GM12878 (cell line): ENCODE data around the gene NAAA.
"Not testable (repeated sequence)": the region's sequence is repeated elsewhere in the genome, so short reads cannot be mapped to it uniquely, and the experiment has no call there.

Experiments
- BCL11A ChIP-seq: IDR thresholded peaks from 2 replicates; pipeline ENCODE4 v1.6.1; 2011; ENCODE audit warnings: low read depth, low read length
- BCLAF1 ChIP-seq: fragments of 450-650 bp; IDR thresholded peaks from 2 replicates; pipeline ENCODE4 v1.6.1; 2017; ENCODE audit warnings: antibody characterized with exemption, mild to moderate bottlenecking, moderate library complexity
- CTCF ChIP-seq, 3 experiments: IDR thresholded peaks in 2 of 3; conservative IDR thresholded peaks in 1 of 3; 2 replicates each; pipeline ENCODE4 v1.5.1; 2011; ENCODE audit warnings: low read depth in 3 of 3, low read length in 3 of 3, mild to moderate bottlenecking in 3 of 3, control low read depth in 2 of 3, moderate library complexity in 2 of 3, inconsistent platforms in 1 of 3, mixed read lengths in 1 of 3; ENCODE audit not compliant: control insufficient read depth in 2 of 3, insufficient read depth in 1 of 3; ENCODE audit errors: extremely low read depth in 1 of 3
- EED ChIP-seq: sonication (generic); IDR thresholded peaks from 2 replicates; pipeline ENCODE4 v1.6.1; 2016; ENCODE audit warnings: antibody characterized with exemption, low read depth
- HDAC2 ChIP-seq: fragments of 200-600 bp; sonication (generic); IDR thresholded peaks from 2 replicates; pipeline ENCODE4 v1.6.1; 2017
- MAX ChIP-seq: IDR thresholded peaks from 2 replicates; pipeline ENCODE4 v1.6.1; 2012; ENCODE audit warnings: low read depth, low read length, improper control_type of control experiment
- MXI1 ChIP-seq: fragments of 150-350 bp; IDR thresholded peaks from 2 replicates; pipeline ENCODE4 v1.6.1; 2011; ENCODE audit warnings: low read depth, mild to moderate bottlenecking, inconsistent platforms, low read length, improper control_type of control experiment
- NRF1 ChIP-seq: conservative IDR thresholded peaks from 2 replicates; pipeline ENCODE4 v1.6.1; 2011; ENCODE audit warnings: mild to moderate bottlenecking, low read depth, low read length, improper control_type of control experiment
- POLR2A ChIP-seq: IDR thresholded peaks from 2 replicates; pipeline ENCODE4 v1.6.1; 2011; ENCODE audit warnings: low read depth, mild to moderate bottlenecking, low read length
- RBBP5 ChIP-seq: fragments of 200-600 bp; sonication (generic); conservative IDR thresholded peaks from 2 replicates; pipeline ENCODE4 v1.6.1; 2016
- REST ChIP-seq: IDR thresholded peaks from 2 replicates; pipeline ENCODE4 v1.6.1; 2012; ENCODE audit warnings: mild to moderate bottlenecking, low read depth, low read length
- TAF1 ChIP-seq: IDR thresholded peaks from 2 replicates; pipeline ENCODE4 v1.6.1; 2011; ENCODE audit warnings: mild to moderate bottlenecking, low read depth, low read length, borderline replicate concordance
- TF ChIP-seq, protein P1 (sequence below): IDR thresholded peaks from 2 replicates; pipeline ENCODE4 v1.6.1; 2012; ENCODE audit warnings: low read depth, low read length, improper control_type of control experiment

DNA sequence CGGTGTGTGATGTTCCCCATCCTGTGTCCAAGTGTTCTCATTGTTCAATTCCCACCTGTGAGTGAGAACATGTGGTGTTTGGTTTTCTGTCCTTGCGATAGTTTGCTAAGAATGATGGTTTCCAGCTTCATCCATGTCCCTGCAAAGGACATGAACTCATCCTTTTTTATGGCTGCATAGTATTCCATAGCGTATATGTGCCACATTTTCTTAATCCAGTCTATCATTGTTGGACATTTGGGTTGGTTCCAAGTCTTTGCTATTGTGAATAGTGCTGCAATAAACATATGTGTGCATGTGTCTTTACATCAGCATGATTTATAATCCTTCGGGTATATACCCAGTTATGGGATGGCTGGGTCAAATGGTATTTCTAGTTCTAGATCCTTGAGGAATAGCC lies 21.3 kb upstream of the NAAA start:
- TF ChIP-seq CTCF (IDR thresholded peaks at IDR 0.05 in 2 of 3, conservative IDR thresholded peaks at IDR 0.05 in 1 of 3; ENCODE audit: control insufficient read depth in 2 of 3, extremely low read depth in 1 of 3, insufficient read depth in 1 of 3, low read depth in 3 of 3, low read length in 3 of 3); TAF1; MXI1; RBBP5; BCL11A; MAX; HDAC2; EED; REST; BCLAF1; POLR2A; NRF1: not testable (repeated sequence)
- TF ChIP-seq, protein P1, sequence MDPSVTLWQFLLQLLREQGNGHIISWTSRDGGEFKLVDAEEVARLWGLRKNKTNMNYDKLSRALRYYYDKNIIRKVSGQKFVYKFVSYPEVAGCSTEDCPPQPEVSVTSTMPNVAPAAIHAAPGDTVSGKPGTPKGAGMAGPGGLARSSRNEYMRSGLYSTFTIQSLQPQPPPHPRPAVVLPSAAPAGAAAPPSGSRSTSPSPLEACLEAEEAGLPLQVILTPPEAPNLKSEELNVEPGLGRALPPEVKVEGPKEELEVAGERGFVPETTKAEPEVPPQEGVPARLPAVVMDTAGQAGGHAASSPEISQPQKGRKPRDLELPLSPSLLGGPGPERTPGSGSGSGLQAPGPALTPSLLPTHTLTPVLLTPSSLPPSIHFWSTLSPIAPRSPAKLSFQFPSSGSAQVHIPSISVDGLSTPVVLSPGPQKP: not testable (repeated sequence)
